Measurements from ENCODE around the gene NDUFA13.

NDUFA13 gene

DNA sequence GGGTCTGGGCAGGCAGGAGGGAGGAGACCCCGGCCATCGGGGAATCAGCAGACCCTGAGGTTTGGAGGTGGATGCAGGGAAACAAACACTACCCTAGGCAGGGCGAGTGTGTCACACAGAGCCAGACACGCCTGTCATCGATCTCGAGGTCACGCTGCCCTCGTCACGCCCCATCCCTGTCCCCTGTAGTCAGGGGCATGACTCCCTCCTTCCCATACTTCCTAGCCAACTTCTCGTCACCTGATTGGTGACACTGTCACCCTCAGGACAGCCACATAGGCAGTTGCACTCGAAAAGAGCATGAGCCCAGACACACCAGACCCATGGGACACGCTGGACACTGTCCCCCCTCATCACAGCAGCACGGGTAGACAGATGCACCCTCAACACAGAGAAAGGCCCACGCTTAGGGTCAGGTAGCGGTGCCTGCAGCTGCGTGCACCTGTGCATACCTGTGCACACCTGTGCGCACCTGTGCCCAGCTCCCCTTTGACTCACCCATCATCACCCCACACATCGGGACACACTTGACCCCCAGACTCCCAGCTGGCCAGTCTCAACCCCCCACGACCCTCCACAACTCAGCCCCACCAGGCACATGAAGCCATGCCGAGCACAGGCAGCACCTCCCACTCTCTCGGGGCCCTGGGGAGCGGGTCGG lies 33.9 kb downstream of the NDUFA13 start:
- no peak for DNase-seq

DNA sequence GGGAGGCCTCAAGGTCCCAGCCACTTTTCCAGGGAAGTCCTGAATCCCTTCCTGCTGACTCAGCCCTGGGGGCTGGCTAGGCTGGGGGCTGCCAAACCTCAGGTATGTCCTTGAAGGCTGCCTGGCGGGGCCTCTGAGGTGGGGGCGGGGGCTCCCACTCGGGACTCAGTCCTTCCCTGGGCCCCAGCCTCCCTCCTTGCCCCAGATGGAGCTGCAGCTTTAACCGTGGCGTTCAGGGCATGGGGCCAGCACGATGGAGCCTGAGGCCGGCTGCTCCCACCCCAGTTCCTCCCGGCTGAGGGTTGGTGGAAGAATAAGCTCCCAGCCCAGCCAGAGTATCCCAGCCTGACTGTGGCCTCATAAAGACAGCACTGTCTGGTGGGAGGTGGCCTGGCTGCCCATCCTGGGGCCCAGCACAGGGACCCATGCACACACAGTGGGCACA lies 34.5 kb downstream of the NDUFA13 start:
- DNase-seq = no peak

DNA sequence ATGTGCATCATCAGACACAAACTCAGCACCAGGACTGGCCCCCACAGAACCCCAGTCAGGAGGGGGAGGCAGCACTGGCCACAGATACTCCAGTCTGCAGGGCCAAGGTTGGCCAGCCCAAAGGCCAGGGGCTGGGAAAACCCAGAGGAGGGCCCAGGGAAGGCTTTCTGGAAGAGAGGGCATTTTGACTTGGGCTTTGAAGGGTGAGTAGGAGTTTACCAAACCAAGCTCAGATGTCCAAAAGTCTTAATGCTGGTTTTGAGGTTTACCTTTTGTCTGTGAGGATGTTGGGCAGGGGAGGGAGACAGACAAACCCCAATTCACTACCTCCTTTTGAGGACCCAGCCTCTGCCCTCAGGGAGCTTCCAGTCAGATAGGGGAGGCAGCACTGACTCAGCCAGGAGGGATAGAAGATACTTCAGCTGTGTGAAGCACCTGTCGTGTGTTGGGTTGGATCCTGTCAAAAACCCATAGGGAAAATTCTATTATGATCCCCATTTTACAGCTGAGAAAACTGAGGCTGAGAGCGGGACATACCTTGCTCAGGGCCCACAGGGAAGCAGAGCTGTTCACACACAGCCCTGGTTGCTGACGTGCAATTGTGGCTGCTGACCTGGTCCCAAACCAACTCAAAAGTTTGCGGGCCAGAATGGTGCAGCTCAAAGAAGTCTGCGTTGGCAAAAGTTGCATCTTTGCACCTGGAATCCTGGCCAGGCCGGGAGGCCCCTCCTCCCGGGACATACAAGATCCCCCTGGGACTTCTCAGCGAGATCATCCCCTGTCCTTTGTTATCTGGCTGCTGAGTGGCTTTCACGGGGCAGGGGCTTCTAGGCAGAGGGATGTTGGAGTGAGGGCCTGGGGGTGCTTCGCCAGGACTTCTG lies 35.2 kb downstream of the NDUFA13 start:
- DNase-seq = no peak

DNA sequence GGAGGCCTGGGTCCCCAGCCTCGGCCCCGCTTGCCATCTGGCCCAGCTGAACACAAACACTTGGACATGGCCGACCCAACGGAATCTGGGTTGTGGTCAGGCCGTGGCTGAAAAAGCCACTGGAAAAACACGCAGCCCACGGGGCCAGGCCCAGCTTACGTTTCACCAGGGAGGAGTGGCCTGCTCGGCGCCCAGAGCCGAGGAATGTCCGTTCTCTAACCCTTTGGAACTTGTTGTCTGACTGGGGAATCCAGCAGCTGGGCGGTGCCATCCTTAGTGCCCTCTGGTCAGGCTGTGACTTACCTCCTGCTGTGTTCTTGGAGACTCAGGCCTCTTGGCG lies 35.8 kb downstream of the NDUFA13 start:
- DNase-seq = no peak

DNA sequence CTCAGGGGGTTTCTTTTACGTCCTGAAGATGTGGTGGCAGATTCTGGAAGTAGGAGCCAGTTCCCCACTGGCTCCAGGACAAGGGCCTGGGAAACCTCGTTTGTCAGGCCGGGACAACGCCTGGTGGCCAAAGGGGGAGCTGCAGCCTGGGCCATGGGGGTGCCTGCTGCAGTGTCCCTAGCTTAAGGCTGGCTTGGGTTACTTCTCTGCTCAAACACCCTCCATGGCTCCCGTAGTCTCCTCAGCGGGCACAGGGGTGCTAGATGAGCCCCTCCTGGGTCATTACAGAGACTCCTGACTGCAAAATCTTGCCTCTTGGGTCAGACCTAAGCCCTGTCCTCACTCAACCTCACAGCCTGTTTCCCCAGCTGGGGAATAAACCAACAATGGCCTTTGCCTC lies 36.8 kb downstream of the NDUFA13 start:
- no peak for DNase-seq

DNA sequence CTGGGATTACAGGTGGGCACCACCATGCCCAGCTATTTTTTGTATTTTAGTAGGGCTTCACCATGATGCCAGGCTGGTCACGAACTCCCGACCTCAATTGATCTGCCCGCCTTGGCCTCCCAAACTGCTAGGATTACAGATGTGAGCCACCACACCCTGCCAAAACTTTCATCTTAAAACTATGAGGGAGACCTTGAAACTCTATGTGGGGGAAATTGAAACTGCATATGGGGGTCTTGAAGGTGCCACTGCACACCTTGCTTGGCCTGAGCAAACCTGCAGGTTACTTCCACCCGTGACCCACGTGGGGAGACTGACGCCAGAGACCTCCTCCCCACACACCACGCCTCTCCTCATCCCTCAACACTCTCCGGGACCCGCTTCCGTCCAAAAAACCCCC lies 37.6 kb downstream of the NDUFA13 start:
- DNase-seq = no peak

DNA sequence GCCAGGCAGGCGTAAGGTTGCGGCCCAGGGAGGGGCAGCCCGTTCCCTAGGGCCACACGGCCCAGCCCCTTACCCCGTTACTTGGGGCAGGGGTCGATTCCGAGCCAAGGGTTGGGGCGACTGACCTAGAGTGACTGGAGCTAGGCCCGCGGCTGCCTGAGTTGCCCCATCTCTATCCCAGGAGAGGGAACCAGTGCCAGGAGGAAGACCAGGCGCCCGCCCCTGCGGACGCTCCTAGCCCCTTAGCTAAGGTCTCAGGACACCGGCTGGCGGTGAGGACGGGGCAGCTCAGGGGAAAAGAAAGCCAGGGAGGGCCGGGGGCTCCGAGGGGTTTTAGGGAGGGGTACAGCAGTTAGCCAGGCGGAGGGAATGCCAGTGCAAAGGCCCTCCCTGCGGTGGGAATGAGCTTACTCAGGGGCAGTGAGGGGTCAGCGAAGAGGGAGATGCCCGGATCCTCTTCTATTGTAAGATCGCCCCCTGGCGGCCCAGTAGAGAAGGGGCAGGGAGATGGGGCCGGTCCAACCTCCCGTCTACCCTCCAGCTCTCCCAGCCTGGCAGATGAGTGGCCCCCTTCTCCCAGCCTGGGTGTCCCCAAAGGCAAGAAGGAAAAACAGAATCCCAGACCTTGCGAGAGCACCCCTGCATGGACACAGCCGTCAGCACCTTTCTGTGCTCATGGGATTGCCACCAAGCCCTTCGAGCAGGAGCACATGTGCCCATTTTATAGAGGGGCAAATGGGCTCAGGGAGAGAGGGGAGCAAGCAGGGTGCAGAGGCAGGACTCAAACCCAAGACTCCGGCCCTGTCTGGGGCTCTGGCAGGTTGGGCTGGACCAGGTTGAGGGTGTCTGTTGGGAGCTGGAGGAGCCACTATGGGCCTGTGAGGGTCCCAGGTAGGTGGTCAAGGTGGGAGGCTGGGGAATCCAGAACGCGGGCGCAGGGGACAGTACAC lies 38.3 kb downstream of the NDUFA13 start:
- DNase-seq = peak in 4 of 6 experiments; percentile 23 to 49 (median 30)

DNA sequence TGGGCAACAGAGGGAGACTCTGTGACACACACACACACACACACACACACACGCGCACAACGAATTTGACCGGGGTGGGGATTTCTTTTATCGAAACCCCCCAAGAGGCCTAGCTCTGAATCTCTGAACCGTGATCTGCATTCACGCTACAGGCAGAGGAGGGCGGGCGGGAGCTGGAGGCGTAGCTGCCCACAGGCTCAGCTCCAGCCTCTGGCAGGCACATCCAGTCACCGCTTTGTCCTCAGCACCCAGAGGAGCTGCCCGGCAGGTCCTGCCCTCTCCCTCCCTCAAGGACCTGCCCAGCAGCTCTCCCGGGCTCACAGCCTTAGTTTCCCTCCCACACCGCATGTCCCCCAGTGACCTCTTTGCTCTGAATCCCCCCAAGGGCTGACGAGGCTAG lies 42.0 kb downstream of the NDUFA13 start:
- no peak for DNase-seq

DNA sequence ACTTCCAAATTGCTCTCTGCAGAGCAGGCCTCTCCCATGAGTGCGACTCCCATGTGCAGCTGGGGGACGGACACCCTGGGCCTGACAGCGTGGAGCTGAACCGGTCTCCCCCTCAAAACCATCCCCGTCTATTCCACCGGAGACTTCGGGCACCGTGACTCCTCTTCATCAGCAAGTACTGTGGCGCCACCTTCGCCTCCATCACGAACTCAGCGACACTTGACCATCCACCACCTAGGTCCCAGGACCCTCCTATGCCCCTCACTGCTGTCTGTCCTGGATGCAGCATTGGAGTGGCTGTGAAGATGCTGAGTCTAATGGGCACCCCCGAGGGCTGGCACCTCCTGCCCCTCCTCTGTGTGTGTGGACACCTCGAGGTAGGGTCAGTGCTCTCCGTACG lies 42.6 kb downstream of the NDUFA13 start:
- no peak for DNase-seq

DNA sequence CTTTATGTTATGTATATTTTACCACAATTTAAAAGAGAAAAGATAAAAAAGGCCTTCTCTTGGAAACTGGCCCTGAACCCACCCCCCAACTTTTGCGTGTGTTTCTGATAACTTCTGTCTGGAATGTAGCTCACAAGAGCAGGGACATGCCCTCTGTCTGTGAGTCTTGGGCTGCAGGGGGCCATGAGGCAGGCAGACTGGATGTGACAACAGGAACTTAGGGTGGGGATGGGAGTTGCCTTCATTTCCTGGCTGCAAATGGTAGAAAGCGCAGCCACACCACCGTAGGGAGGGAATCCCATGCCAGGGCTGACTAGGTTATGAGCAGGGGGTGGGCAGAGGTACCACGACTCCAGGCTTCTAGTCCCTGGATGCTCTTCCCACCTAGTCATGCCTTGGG lies 43.9 kb downstream of the NDUFA13 start:
- peak in 2 of 6 experiments; percentile 31 to 41 for DNase-seq

DNA sequence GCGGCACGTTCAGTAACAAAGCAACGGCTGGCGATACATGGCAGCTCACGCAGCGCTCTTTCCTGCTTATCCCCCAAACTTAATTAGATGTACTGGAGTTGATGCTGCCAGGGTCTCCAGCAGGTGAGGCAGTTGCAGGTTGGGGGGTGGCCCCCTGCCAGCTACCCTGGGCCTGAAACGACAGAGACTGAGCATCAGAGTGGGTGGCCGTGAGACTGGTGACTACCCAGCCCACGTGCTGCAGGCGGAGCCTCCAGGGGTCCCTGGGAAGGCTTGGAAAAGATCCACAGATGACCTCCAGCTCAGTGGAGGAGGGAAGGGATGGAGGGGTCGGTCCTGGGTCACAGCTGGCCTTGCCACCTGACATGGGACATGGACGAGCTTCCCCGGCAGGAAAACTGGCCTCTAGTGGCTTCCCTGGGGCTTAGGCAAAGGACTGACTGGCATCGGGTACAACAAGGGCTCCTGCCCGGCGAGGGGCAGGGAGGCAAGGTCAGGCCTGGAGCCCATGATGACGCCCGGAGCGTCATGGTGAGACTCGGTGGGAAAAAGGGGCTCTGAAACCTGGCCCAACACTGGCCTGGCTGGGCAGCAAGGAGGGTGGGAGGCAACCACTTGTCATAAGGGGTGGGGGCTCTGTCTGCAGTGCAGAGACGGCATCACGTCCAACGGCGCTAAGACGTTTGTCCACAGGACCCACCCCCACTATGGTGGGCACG lies 46.1 kb downstream of the NDUFA13 start:
- no peak for DNase-seq

DNA sequence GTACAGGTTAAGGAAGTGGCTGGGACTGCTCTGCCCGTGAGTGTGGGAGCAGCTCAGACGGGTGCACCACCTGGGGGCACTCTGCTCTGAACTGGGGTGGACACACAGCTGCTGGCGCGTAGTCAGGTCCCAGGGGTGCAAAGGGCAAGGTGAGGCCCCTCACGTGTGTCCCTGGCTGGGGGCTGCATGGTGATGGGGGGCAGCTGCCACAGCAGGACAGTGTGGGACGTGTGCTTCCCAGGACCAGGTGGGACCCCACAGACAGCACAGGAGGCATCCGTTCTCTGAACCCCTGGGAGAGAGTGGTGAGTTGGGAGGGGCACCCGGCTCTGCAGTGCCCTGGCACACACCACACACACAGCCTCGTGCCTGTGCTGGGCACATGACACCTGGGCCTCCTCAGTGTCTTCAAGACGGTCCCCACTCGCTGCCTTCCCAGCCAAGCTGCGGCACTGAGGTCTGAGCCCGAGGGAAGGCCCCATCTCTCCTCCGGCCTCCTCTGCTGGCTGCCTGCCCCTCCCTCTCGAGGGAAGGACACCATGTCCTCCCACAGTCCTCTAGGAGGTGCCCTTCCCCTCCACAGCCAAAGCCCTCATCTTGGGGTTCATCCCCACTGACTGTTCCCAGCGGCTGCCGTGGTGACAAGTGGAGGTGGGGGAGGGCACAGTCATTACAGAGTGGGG lies 46.8 kb downstream of the NDUFA13 start:
- peak in 5 of 6 experiments; percentile 13 to 53 (median 33) for DNase-seq

DNA sequence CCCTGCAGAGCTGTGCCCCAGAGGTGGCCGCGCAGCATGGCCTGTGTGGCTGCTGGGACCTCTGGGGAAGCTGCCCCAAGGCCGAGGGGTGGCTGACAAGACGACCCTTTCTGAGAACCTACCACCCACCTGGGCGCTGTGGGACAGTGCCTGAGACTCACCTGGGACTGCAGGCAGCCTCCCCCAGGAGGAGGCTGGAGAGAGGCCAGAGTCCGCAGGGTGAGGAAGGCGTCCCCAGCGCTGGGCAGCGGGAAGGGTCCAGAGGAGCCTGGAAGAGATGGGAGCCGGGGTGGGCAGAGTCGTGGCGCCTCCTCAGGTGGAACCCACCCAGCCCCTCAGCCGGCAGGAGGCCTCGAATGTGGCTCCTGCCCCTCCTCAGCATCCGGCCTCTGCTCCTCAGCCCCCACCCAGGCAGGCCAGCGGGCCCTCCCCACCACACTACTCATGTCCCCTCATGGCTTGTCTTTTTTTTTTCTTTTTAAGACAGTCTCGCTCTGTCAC lies 47.4 kb downstream of the NDUFA13 start:
- DNase-seq = no peak

DNA sequence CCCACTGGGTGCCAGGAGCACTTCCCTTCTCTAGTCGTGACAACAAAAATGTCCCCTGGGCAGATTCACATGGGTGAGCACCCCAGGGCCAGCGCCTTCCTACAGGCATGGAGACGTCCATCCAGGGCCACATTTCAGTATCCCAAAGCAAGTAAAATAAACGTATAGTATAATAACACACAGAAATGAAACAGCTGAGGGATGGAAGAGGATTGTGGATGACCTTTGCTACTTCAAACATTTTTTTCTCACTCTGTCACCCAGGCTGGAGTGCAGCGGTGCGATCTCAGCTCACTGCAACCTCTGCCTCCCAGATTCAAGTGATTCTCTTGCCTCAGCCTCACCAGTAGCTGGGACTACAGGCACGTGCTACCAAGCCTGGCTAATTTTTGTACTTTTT lies 50.3 kb downstream of the NDUFA13 start:
- DNase-seq = no peak

DNA sequence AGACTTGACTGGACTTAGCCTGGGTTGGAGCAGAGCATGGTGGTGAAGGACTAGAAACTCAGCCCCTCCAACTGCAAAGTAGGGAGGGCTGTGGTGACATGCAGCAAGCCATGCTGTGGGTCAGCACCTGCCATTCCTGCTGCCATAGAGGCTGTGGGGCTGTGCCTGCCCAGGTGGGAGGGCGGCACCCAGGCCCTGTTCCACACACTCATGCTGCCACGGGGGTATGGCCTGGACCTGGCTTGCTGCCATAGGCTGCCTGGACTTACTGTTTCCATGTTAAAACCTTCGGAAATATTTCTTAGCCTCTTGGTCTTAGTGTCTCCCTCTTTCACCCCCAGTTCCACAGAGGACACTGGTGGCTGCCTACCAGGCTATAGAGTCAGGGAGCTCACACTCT lies 51.4 kb downstream of the NDUFA13 start:
- DNase-seq = no peak

DNA sequence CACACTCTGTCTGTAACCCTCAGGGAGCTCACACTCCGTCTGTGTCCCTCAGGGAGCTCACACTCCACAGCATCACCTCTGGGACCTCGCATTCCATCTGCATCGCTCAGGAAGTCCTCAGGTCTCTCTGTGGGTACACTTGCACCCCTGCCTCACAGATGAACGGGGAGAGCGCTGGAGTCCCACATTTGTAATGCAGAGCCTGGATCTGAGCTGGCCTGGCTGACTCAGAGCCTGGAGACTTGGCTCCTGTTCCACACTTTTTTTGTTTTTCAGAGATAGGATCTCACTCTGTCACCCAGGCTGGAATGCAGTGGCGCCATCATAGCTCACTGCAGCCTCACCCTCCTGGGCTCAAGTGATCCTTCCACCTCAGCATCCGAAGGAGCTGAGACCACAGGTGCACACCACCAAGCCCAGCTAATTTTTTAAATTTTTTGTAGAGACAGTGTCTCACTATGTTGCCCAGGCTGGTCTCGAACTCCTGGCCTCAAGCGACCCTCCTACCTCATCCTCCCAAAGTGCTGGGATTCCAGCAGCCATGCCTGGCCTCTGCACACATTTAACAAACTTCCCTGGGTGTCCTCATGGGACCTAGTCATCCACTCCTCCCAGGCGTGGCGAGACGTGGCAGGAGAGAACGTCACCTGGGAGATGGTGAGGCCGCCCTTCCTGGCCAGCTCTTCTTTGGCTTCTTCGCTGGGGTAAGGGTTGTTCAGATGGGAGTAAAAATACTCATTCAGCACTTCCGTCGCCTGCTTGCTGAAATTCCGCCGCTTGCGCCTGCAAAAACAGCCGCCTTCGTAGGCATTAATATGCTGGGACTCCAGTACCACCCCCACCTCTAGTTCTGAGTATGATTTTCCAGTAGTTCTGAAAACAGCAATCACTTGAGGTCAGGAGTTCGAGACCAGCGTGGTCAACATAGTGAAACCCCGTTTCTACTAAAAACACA lies 53.1 kb downstream of the NDUFA13 start:
- DNase-seq = no peak

DNA sequence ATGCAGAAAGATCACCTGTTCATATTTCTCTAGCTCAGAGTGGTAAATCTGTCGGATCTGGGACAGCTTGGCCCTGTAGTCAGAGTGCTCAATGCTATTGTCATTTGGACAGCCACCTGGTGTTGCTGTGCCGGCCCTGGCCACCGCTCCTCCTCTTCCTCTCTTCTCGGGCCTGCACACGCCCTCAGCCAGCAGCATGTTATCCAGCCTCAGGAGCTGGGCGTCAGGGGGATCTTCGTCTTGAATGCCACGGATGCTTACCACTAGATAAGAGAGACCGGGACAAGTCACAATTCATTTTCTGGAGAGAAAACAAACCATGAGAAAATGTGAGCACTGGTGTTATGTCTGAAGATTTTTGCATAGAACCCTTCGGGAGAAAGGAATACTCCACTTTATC lies 54.5 kb downstream of the NDUFA13 start:
- DNase-seq = no peak

DNA sequence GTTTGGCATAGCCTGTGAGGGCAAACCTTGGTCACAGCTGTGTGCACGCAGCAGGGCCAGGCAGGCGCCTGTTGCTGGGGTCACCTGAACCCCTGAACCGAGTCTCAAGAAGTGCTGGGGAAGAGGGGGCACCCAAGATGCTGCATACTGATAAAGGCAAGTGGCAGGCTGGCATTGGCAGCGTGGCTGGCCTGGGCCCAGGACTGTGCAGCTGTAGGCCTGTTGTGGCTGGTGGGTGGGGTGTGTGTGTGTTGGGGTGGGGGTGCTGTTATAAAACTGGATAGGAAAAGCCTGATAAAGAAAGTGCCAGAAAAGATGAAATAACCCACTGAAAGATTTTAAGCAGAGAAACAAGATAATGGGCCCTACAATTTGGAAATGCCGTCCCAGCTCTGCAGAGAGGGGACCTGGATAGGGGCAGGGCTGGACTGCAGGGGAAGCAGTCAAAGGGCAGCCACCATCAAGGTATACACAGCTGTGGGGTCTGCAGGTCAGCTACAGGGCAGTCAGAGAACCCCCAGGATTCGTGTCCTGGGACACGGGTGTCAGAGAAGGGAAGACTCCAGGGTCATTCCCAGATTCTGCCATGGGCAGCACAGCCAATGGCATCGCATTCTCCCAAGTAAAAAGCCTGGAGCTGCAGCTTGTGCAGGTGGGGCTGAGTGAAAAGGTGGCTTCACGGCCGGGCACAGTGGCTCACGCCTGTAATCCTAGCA lies 55.2 kb downstream of the NDUFA13 start:
- DNase-seq = no peak

DNA sequence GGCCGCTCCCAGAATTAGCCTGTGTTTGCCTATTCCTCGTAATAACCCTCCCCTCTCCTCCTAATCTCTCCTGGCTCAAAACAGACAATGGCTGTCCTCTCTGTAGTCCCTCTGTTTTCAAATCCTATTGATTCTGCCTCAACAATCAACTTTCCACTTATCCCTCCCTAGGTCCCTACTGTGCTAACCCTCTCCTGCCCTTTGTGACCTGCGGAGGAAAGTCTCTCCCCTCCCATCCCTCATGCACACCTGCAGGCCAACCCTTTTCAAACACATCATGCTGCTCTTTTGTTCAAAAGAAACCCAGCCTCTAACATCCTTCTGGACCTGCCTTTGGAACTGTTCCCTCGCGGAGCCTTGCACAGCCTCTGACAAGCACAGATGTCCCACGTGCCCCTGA lies 59.4 kb downstream of the NDUFA13 start:
- DNase-seq = no peak
